ENCODE data around the gene UCK2.

GRCh38 chr1:165837838-165838364, 10.5 kb downstream of the UCK2 start:
- TF ChIP-seq, protein P1, sequence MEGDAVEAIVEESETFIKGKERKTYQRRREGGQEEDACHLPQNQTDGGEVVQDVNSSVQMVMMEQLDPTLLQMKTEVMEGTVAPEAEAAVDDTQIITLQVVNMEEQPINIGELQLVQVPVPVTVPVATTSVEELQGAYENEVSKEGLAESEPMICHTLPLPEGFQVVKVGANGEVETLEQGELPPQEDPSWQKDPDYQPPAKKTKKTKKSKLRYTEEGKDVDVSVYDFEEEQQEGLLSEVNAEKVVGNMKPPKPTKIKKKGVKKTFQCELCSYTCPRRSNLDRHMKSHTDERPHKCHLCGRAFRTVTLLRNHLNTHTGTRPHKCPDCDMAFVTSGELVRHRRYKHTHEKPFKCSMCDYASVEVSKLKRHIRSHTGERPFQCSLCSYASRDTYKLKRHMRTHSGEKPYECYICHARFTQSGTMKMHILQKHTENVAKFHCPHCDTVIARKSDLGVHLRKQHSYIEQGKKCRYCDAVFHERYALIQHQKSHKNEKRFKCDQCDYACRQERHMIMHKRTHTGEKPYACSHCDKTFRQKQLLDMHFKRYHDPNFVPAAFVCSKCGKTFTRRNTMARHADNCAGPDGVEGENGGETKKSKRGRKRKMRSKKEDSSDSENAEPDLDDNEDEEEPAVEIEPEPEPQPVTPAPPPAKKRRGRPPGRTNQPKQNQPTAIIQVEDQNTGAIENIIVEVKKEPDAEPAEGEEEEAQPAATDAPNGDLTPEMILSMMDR (IDR thresholded peaks at IDR 0.05; ENCODE audit: low read length): no peak
- TF ChIP-seq EZH2phosphoT487 (IDR thresholded peaks at IDR 0.05; ENCODE audit: low read length) (no peak), EZH2 (optimal IDR thresholded peaks at IDR 0.05; ENCODE audit: low read depth, low read length) (no peak)

Data from MM.1S (cell line).